NCI-H510A (cell line): ENCODE results near the gene PROCR.
"Not testable (repeated sequence)": the region's sequence is repeated elsewhere in the genome, so short reads cannot be mapped to it uniquely, and the experiment has no call there.

Experiments
- DNase-seq: peaks from one replicate; lab custom pipeline; 2025; lab: John Stamatoyannopoulos, UW

Gene PROCR

DNA sequence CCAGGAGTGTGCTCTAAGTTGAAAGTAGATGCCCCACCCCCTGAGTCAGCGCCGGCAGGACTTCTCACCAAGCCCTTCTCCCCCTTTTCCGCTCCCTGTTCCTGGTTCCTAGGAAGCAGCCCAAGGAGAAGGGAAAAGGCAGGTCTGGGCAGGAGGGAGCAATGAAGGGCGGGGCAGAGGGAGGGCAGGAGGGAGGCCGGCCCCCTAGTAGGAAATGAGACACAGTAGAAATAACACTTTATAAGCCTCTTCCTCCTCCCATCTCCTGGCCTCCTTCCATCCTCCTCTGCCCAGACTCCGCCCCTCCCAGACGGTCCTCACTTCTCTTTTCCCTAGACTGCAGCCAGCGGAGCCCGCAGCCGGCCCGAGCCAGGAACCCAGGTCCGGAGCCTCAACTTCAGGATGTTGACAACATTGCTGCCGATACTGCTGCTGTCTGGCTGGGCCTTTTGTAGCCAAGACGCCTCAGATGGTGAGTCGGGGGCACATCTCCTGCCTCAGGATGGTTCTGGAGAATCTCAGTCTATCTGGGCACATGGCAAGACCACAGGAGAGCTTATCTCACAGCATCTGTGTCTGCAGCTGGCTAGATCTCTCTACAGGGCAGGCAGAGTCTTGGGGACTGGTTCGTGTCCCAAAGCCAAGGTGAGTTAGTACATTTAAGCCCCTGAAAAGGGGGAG lies at the start of gene PROCR:
TSS of gene PROCR (plus strand) at position 320 of the 681 bp plus-strand sequence. CDS start at position 403, 83 bp downstream.
- peak; percentile 54 for DNase-seq

- DNase-seq, result no peak
Observed at GRCh38 chr20:35122756-35123405, 49.0 kb upstream of the PROCR start.

DNA sequence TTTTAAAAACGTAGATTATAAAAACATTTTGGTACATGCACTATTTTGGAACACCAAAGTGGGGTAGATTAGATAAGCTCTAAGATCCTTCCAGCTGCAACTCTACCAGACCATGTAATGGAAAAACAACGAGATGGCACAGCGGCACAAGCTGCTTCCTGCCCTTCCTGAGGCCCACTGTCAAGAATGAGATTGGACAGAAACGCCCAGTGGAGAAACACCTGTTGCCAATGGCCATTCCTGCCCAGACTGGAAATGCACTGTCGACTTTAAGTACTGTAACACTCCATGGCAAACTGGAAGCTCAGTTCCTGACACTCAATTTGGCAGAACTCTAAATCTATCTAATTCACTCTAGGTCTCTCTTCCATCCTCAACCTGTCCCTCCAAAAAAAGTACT lies 46.1 kb upstream of the PROCR start:
- DNase-seq, result no peak

DNA sequence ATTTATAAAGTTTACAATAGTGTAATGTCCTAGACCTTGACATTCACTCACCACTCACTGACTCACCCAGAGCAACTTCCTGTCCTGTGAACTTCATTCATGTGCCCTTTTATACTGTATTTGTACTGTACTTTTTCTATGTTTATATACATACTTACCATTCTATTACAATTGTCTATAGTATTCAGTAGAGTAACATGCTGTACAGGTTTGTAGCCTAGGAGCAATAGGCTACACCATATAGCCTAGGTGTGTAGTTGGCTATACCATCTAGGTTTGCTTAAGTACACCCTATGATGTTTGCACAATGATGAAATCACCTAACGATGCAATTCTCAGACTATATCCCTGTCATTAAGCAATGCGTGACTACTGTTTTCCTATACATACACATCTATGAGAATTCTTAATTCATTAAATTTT lies 42.2 kb upstream of the PROCR start:
- DNase-seq, result no peak

DNA sequence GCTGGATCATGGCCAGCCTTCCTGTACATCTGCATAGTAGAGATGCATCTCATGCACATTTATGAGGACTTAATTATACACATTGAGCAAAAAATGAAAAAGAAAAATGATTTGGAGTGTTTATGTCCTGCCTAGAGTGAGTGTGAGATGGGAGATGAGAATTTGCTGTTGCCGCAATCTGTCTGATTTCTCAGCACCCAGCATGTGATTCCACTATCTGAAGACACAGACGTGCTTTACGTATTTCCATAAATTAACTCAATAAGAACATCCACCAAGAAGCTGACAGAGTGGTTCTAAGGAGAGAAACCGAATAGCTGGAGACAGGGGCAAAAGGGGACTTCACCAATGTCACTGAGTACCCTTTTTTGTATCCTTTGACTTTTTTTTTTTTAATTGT lies 39.9 kb upstream of the PROCR start:
- no peak for DNase-seq

DNA sequence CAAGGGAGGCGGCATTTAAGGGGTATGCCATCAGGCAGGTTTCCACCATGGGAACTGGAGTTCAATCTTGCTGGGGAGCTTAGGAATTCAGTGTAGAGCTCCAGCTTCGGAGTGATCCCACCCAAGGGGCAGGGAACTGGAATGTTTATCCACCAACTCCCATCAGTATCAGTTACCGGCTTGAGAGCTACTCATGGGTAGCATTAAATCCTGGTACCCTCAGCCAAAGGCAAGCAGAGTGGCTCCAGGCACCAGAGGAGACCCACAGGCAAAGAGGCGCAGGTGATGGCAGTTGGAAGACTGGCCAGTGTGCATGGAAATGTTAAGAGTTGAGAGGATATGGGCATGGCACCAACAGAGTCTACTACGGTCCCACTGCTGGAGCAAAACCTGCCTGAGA lies 38.8 kb upstream of the PROCR start:
- no peak for DNase-seq

DNA sequence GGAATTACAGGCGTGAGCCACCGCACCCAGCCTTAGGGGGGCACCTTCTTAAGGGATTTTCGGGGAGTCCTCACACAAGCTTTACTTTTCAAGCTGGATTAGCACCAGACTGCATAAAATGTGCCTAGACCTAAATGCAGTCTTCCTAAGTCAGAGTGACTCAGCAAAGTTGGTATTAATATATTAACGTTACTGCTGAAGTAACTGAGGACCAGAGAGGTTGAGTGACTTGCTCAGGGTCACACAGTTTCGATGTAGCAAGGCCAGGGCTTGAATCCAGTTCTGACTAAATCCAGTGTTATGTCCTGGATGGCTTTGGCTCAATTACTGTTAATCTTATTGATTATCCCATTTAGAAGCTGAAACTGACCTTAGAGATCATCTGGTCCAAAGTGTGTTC lies 38.1 kb upstream of the PROCR start:
- no peak for DNase-seq

DNA sequence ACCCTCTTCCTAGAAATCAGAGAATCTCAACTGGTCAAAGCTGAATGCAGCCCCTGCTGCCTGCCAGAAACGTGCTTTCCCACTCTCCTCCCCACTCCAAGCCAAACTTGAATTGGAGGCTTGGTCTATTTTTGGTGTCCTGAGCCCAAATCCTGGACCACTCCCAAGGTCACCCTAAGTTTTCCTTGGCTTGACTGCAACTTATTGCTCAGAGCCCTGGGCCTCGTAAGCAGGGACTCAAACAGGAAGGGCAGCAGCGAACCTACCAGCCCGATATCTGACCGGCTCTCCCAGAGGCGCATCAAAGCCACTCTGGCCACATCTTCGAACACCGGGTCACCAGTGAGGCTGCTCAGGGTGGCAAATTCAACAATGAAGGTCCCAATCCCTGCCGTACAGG lies 37.4 kb upstream of the PROCR start:
- DNase-seq, result no peak

GRCh38 chr20:35134880-35135279 lies 37.0 kb upstream of the PROCR start:
- no peak for DNase-seq

DNA sequence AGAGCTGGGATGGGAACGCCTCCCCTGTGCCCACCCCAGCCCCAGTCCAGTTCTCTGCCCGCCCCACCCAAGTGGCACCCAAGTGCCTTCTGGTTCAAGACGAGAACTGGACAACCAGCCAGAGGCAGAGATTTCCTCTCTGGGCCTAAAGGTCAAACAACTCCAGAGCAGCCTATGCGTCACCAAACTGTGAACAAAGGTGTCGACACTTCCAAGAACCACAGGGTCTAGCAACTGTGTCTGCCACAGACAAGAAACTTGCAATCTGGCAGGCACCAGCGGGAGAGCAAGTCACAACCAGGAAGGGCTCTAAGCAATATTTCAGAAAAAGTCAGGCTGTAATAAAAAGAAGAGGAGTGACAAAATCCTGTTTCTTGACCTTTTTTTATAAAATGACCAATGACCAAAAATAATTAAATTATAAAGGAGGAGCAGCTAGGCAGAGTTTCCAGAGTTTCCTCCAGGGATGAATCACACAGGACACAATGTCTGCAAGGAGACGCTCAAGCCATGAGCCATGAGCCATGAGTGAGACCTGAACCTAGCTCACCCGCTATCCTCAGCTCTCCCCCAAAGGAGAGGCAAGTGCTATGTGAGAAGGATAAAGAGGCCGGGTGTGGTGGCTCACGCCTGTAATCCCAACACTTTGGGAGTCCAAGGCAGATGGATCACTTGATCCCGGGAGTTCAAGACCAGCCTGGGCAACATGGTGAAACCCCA lies 35.8 kb upstream of the PROCR start:
- DNase-seq, result no peak

DNA sequence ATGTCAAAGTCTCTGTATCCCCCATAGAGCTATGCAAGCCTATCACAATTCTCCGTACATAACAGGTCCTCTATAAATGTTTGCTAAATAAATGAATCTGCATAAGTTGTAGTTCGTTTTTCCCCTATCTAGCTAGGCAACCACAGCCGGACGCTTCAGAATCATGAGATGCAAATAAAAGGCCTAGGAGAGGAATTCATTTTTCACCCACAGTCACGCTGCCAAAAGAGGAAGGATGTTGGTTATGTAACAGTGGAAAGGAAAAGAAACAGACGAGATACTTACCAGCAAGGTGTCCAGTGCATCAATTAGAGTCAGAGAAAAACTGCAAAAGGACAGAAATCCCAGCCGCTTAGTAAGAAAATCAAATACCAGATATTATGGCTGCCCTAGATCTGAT lies 27.2 kb upstream of the PROCR start:
- no peak for DNase-seq

DNA sequence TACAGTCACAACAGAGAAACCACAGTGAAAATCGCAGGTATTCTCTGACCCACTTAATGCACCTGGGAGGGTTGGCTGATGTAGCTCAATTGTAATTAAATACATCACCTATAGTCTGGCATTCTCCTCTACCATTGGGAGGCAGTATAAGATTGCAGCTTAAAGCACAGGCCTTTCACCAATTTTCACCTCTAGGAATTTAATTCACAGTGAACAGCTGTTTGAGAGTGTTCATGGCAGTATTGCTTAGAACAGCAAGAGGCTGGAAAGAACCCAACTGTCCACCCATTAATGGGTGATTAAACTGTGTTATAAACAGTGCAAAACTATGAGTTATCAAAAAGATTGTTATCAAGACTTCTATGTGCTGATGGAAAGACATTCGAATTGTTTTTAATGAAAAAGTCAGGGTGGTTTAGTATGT lies 26.7 kb upstream of the PROCR start:
- DNase-seq, result no peak

GRCh38 chr20:35146299-35146919 lies 25.5 kb upstream of the PROCR start:
- no peak for DNase-seq

DNA sequence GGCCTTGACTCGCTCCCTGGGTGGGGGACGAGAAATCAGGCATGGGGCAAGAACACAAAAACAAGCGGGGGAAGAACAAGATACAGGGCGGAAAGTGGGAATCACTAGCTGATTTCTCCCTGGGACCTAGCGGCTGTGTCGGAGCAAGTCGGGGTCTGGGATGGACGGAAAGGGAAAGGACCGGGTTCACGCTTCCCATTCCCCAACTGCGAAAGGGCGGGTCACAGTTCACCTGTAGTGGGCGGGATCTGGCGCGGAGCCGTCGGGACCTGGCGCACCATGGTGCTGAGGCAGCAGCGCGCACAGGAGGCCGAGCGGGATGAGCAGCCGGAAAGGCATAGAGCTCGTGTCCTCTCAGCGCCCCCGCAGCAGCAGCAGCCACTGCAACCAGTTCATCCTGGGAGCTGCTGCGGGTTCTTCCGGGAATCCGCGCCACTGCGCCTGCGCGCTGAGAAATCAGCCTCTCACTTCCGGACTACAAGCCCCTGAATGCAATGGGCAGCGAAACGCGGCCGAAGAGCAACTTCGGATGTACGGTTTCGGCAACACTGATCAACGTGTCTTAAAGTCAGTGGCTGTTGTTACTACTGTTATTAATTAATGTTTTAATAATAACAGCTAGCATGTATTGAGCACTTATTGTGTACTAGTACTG lies 24.8 kb upstream of the PROCR start, which contains the start of gene EDEM2:
TSS of gene EDEM2 (minus strand) at position 417 of the 655 bp plus-strand sequence. CDS start at position 339, 78 bp downstream.
- DNase-seq, result peak; percentile 93

- not testable (repeated sequence) for DNase-seq
Observed at GRCh38 chr20:35147575-35148071, 24.2 kb upstream of the PROCR start.

- no peak for DNase-seq
Observed at GRCh38 chr20:35150846-35151579, 20.9 kb upstream of the PROCR start.

GRCh38 chr20:35151736-35152135 lies 20.1 kb upstream of the PROCR start:
- DNase-seq, result no peak

GRCh38 chr20:35155936-35156335 lies 15.9 kb upstream of the PROCR start:
- DNase-seq, result no peak

DNA sequence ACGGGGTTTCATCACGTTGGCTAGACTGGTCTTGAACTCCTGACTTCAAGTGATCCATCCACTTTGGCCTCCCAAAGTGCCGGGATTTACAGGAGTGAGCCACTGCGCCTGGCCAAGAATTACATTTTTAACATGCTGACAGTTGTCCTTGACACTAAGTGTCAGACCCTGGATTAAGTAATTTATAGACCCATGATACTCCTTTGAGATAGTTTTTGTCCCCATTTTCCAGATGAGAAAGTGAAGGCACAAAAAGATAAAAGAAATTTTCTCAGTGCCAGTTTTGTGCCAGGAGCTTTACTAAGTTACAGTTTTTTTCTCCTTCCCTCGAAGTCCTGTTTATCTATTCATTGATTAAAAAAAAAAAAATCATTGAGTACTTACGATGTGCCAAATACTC lies 14.9 kb upstream of the PROCR start:
- no peak for DNase-seq

GRCh38 chr20:35160341-35160740 lies 11.5 kb upstream of the PROCR start:
- DNase-seq, result not testable (repeated sequence)

DNA sequence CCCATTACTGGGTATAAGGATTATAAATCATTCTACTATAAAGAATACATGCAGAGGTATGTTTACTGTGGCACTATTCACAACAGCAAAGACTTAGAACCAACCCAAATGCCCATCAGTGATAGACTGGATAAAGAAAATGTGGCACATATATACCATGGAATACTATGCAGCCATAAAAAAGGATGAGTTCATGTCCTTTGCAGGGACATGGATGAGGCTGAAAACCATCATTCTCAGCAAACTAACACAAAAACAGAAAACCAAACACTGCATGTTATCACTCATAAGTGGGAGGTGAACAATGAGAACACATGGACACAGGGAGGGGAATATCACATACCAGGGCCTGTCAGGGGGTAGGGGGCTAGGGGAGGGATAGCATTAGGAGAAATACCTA lies 7.3 kb upstream of the PROCR start:
- not testable (repeated sequence) for DNase-seq
